ENCODE results near the gene BAG3. TPM values are rescaled to one million over a fixed set of nuclear protein-coding genes. Genes with fewer than 3 reads are reported as not detected.

The BAG3 gene
- total and polyA plus RNA-seq, 9 of the 15 experiments (the other 6 are each of a cell fraction or from before 2014, with no cell fraction given), result 2.6 to 27.4 (median 7.2) TPM

- no peak for TF ChIP-seq ZNF655 (CRISPR knock-in tag; IDR thresholded peaks at IDR 0.05)
- no peak for TF ChIP-seq CGGBP1 (CRISPR knock-in tag; IDR thresholded peaks at IDR 0.05)
- no peak for TF ChIP-seq PCBP2 (IDR thresholded peaks at IDR 0.05; ENCODE audit: low read depth, low read length, poor library complexity, severe bottlenecking)
- TF ChIP-seq ZBTB1 (CRISPR knock-in tag; IDR thresholded peaks at IDR 0.05; ENCODE audit: borderline replicate concordance, low read depth), result no peak
- peak; percentile 94 for TF ChIP-seq HDAC8 (tag; IDR thresholded peaks at IDR 0.05)
- TF ChIP-seq TCF7L2 (IDR thresholded peaks at IDR 0.05; ENCODE audit: low read depth, low read length), result no peak
- TF ChIP-seq ZBTB5 (IDR thresholded peaks at IDR 0.05), result no peak
- no peak for TF ChIP-seq CREBBP (IDR thresholded peaks at IDR 0.05; ENCODE audit: low read depth, low read length)
- TF ChIP-seq RBM17 (IDR thresholded peaks at IDR 0.05; ENCODE audit: borderline replicate concordance, low read depth, low read length), result no peak
- TF ChIP-seq ZNF764 (CRISPR knock-in tag; IDR thresholded peaks at IDR 0.05; ENCODE audit: low read depth), result no peak
- no peak for TF ChIP-seq CSDE1 (IDR thresholded peaks at IDR 0.05)
- no peak for TF ChIP-seq GABPB1 (CRISPR knock-in tag; IDR thresholded peaks at IDR 0.05)
- TF ChIP-seq DLX4 (CRISPR knock-in tag; IDR thresholded peaks at IDR 0.05), result no peak
- no peak for TF ChIP-seq ZNF717 (CRISPR knock-in tag; IDR thresholded peaks at IDR 0.05)
- TF ChIP-seq ZNF395 (CRISPR knock-in tag; IDR thresholded peaks at IDR 0.05), result peak; percentile 96
- TF ChIP-seq ELF1 (tag; IDR thresholded peaks at IDR 0.05), result no peak
- TF ChIP-seq NCOA4 (IDR thresholded peaks at IDR 0.05; ENCODE audit: partially characterized antibody), result no peak
- no peak for TF ChIP-seq SOX6 (IDR thresholded peaks at IDR 0.05)
- no peak for TF ChIP-seq CLOCK (CRISPR knock-in tag; IDR thresholded peaks at IDR 0.05; ENCODE audit: borderline replicate concordance)
- no peak for TF ChIP-seq GABPB2 (CRISPR knock-in tag; conservative IDR thresholded peaks at IDR 0.05)
- no peak for TF ChIP-seq POLR2G (IDR thresholded peaks at IDR 0.05; ENCODE audit: low read depth, low read length)
- TF ChIP-seq ZKSCAN1 (IDR thresholded peaks at IDR 0.05; ENCODE audit: low read depth, low read length), result no peak
These were observed 36.9 kb downstream of the BAG3 start (continued) for GRCh38 chr10:119688033-119688508.
